Stimulated activated naive B cell treated with anti-CD40 and anti-IgM and Interleukin-4, amounts not matched to agents 10 μg/mL and 1 μg/mL and 100 μg/mL, for 72 hours (primary cell): ENCODE measurements around the gene GASK1A.

Experiments
- ATAC-seq, 2 donors: fragments of 150-1000 bp; cut with Tn5 transposase; replicated peaks; 2 replicates each; pipeline ENCODE4 v1.10.0; 2021; ENCODE audit warnings: moderate library complexity in 1 of 2
- DNase-seq: peaks from one replicate; pipeline ENCODE4 v3.0.0; 2021
- H3K27ac Mint-ChIP-seq: one replicate; pipeline ENCODE4 v1.8.0; 2022; ENCODE audit warnings: mild to moderate bottlenecking, mixed read lengths
- H3K27me3 Mint-ChIP-seq, 2 donors: one replicate each; pipeline ENCODE4 v1.8.0; 2022; ENCODE audit warnings: mixed read lengths in 2 of 2
- H3K36me3 Mint-ChIP-seq, 2 donors: one replicate each; pipeline ENCODE4 v1.8.0; 2022; ENCODE audit warnings: mixed read lengths in 2 of 2, mild to moderate bottlenecking in 1 of 2
- H3K4me1 Mint-ChIP-seq, 2 donors: one replicate each; pipeline ENCODE4 v1.8.0; 2022; ENCODE audit warnings: mixed read lengths in 2 of 2, mild to moderate bottlenecking in 1 of 2
- H3K4me3 Mint-ChIP-seq, 2 donors: one replicate each; pipeline ENCODE4 v1.8.0; 2022; ENCODE audit warnings: mild to moderate bottlenecking in 2 of 2, mixed read lengths in 2 of 2, moderate library complexity in 1 of 2
- H3K9me3 Mint-ChIP-seq, 2 donors: one replicate each; pipeline ENCODE4 v1.8.0; 2022; ENCODE audit warnings: mixed read lengths in 2 of 2, mild to moderate bottlenecking in 1 of 2

The GASK1A gene

GRCh38 chr3:43013256-43013655 is 34.1 kb downstream of the GASK1A start:
- DNase-seq (no peak), ATAC-seq (no peak)
- no peaks in the 10 kb centered on the region for H3K27me3 Mint-ChIP-seq
- no peaks in the 10 kb centered on the region for H3K4me1 Mint-ChIP-seq
- H3K9me3 Mint-ChIP-seq: no peaks in the 10 kb centered on the region
- H3K36me3 Mint-ChIP-seq: no peaks in the 10 kb centered on the region
- no peak overlapping the region for H3K27ac Mint-ChIP-seq
- H3K4me3 Mint-ChIP-seq: no peak overlapping the region

GRCh38 chr3:43013743-43014155 is 34.6 kb downstream of the GASK1A start:
- no peaks in the 10 kb centered on the region for H3K27me3 Mint-ChIP-seq
- ATAC-seq (no peak), DNase-seq (no peak)
- H3K9me3 Mint-ChIP-seq: no peaks in the 10 kb centered on the region
- H3K36me3 Mint-ChIP-seq: no peaks in the 10 kb centered on the region
- H3K4me3 Mint-ChIP-seq: no peak overlapping the region
- no peaks in the 10 kb centered on the region for H3K4me1 Mint-ChIP-seq
- H3K27ac Mint-ChIP-seq: no peak overlapping the region

- Mint-ChIP-seq H3K4me1 (no peaks in the 10 kb centered on the region), H3K9me3 (no peaks in the 10 kb centered on the region), H3K27me3 (no peaks in the 10 kb centered on the region), H3K36me3 (no peaks in the 10 kb centered on the region), H3K4me3 (no peak overlapping the region), H3K27ac (no peak overlapping the region)
- DNase-seq (no peak), ATAC-seq (no peak)
Measured at GRCh38 chr3:43014241-43014640, 35.1 kb downstream of the GASK1A start.

GRCh38 chr3:43014956-43015355 is 35.8 kb downstream of the GASK1A start:
- no peaks in the 10 kb centered on the region for H3K36me3 Mint-ChIP-seq
- ATAC-seq (no peak), DNase-seq (no peak)
- no peaks in the 10 kb centered on the region for H3K4me1 Mint-ChIP-seq
- no peak overlapping the region for H3K4me3 Mint-ChIP-seq
- no peak overlapping the region for H3K27ac Mint-ChIP-seq
- H3K27me3 Mint-ChIP-seq: no peaks in the 10 kb centered on the region
- H3K9me3 Mint-ChIP-seq: no peaks in the 10 kb centered on the region

- Mint-ChIP-seq H3K27ac (no peak overlapping the region), H3K4me1 (no peaks in the 10 kb centered on the region), H3K9me3 (no peaks in the 10 kb centered on the region), H3K27me3 (no peaks in the 10 kb centered on the region), H3K36me3 (no peaks in the 10 kb centered on the region), H3K4me3 (no peak overlapping the region)
- DNase-seq (no peak), ATAC-seq (no peak)
Measured at GRCh38 chr3:43015572-43015971, 36.5 kb downstream of the GASK1A start.

GRCh38 chr3:43015991-43016865 is 37.1 kb downstream of the GASK1A start:
- Mint-ChIP-seq H3K27me3 (peaks cover 0 to 2% of the 10 kb centered on the region in 2 donors), H3K9me3 (no peaks in the 10 kb centered on the region), H3K4me3 (no peak overlapping the region), H3K36me3 (no peaks in the 10 kb centered on the region), H3K27ac (no peak overlapping the region), H3K4me1 (no peaks in the 10 kb centered on the region)
- DNase-seq (no peak), ATAC-seq (no peak)

GRCh38 chr3:43017004-43017403 is 37.9 kb downstream of the GASK1A start:
- Mint-ChIP-seq H3K36me3 (no peaks in the 10 kb centered on the region), H3K4me1 (no peaks in the 10 kb centered on the region), H3K27ac (no peak overlapping the region), H3K27me3 (peaks cover 0 to 8% of the 10 kb centered on the region in 2 donors), H3K9me3 (no peaks in the 10 kb centered on the region), H3K4me3 (no peak overlapping the region)
- ATAC-seq: no peak
- DNase-seq: no peak

- H3K36me3 Mint-ChIP-seq: no peaks in the 10 kb centered on the region
- H3K4me3 Mint-ChIP-seq: no peak overlapping the region
- ATAC-seq (no peak), DNase-seq (no peak)
- H3K27ac Mint-ChIP-seq: no peak overlapping the region
- H3K27me3 Mint-ChIP-seq: peaks cover 0 to 8% of the 10 kb centered on the region in 2 donors
- H3K4me1 Mint-ChIP-seq: no peaks in the 10 kb centered on the region
- no peaks in the 10 kb centered on the region for H3K9me3 Mint-ChIP-seq
Measured at GRCh38 chr3:43017593-43018195, 38.6 kb downstream of the GASK1A start.

- H3K27ac Mint-ChIP-seq: no peak overlapping the region
- H3K4me3 Mint-ChIP-seq: no peak overlapping the region
- no peaks in the 10 kb centered on the region for H3K4me1 Mint-ChIP-seq
Measured at GRCh38 chr3:43018246-43018645, 39.1 kb downstream of the GASK1A start.

GRCh38 chr3:43019006-43019809 is 40.1 kb downstream of the GASK1A start:
- Mint-ChIP-seq H3K27ac (no peak overlapping the region), H3K4me3 (no peak overlapping the region), H3K27me3 (peaks cover 0 to 8% of the 10 kb centered on the region in 2 donors), H3K4me1 (peaks cover 3 to 6% of the 10 kb centered on the region in 2 donors), H3K36me3 (no peaks in the 10 kb centered on the region), H3K9me3 (no peaks in the 10 kb centered on the region)
- no peak for ATAC-seq
- no peak for DNase-seq

More at GRCh38 chr3:43018246-43018645, 39.1 kb downstream of the GASK1A start:
- DNase-seq (no peak), ATAC-seq (no peak)
- Mint-ChIP-seq H3K36me3 (no peaks in the 10 kb centered on the region), H3K9me3 (no peaks in the 10 kb centered on the region), H3K27me3 (peaks cover 0 to 8% of the 10 kb centered on the region in 2 donors)

- ATAC-seq (no peak), DNase-seq (no peak)
- Mint-ChIP-seq H3K9me3 (no peaks in the 10 kb centered on the region), H3K27ac (no peak overlapping the region), H3K27me3 (peaks cover 0 to 11% of the 10 kb centered on the region in 2 donors), H3K4me1 (peaks cover 5 to 8% of the 10 kb centered on the region in 2 donors), H3K4me3 (no peak overlapping the region), H3K36me3 (no peaks in the 10 kb centered on the region)
Measured at GRCh38 chr3:43019826-43020225, 40.7 kb downstream of the GASK1A start.

GRCh38 chr3:43021186-43021585 is 42.1 kb downstream of the GASK1A start:
- no peak for DNase-seq
- Mint-ChIP-seq H3K4me1 (peaks cover 5 to 8% of the 10 kb centered on the region in 2 donors), H3K27me3 (peaks cover 0 to 15% of the 10 kb centered on the region in 2 donors), H3K27ac (no peak overlapping the region), H3K36me3 (no peaks in the 10 kb centered on the region), H3K4me3 (no peak overlapping the region), H3K9me3 (no peaks in the 10 kb centered on the region)
- ATAC-seq: no peak

- Mint-ChIP-seq H3K27ac (no peak overlapping the region), H3K4me1 (peaks cover 5 to 8% of the 10 kb centered on the region in 2 donors), H3K27me3 (peaks cover 0 to 15% of the 10 kb centered on the region in 2 donors), H3K4me3 (no peak overlapping the region), H3K36me3 (no peaks in the 10 kb centered on the region), H3K9me3 (no peaks in the 10 kb centered on the region)
- ATAC-seq (no peak), DNase-seq (no peak)
Measured at GRCh38 chr3:43022121-43022520, 43.0 kb downstream of the GASK1A start.

- no peak overlapping the region for H3K27ac Mint-ChIP-seq
- no peak for ATAC-seq
- no peak for DNase-seq
- H3K36me3 Mint-ChIP-seq: no peaks in the 10 kb centered on the region
- peaks cover 0 to 15% of the 10 kb centered on the region in 2 donors for H3K27me3 Mint-ChIP-seq
- no peaks in the 10 kb centered on the region for H3K9me3 Mint-ChIP-seq
- H3K4me3 Mint-ChIP-seq: no peak overlapping the region
- peaks cover 5 to 8% of the 10 kb centered on the region in 2 donors for H3K4me1 Mint-ChIP-seq
Measured at GRCh38 chr3:43023066-43023465, 44.0 kb downstream of the GASK1A start.
